ENCODE data around the gene PRKCE. TPM values are rescaled to one million over a fixed set of nuclear protein-coding genes. Genes with fewer than 3 reads are reported as not detected.
A peak's percentile ranks its signal among the peaks of the same experiment; 100 is the strongest.

PRKCE gene
- total RNA-seq, 2 donors from 2014 or later, result 7.3 to 20.8 TPM

GRCh38 chr2:45710468-45710867 lies 59.0 kb downstream of the PRKCE start:
- whole genome bisulfite sequencing, 2 donors, result 90 to 98% methylated on average over 3 of the region's 3 CpGs

GRCh38 chr2:45711224-45711623 lies 59.7 kb downstream of the PRKCE start:
- no peaks in the 10 kb centered on the region for H3K27me3 ChIP-seq
- ATAC-seq (no peak), DNase-seq (no peak)
- H3K36me3 ChIP-seq (replicated peaks in 1 of 2; ENCODE audit: insufficient read depth in 1 of 2, low read depth in 2 of 2), result no peaks in the 10 kb centered on the region
- H3K4me3 ChIP-seq, result no peak overlapping the region
- H3K27ac ChIP-seq, result no peak overlapping the region
- intact Hi-C loops (cut with DNase I), result no loop called here
- WGBS, 2 donors, result 90 to 100% methylated on average over 2 of the region's 2 CpGs
- H3K9me3 ChIP-seq, result no peaks in the 10 kb centered on the region
- TF ChIP-seq POLR2A (IDR thresholded peaks at IDR 0.05), result no peak
- TF ChIP-seq, protein P1, sequence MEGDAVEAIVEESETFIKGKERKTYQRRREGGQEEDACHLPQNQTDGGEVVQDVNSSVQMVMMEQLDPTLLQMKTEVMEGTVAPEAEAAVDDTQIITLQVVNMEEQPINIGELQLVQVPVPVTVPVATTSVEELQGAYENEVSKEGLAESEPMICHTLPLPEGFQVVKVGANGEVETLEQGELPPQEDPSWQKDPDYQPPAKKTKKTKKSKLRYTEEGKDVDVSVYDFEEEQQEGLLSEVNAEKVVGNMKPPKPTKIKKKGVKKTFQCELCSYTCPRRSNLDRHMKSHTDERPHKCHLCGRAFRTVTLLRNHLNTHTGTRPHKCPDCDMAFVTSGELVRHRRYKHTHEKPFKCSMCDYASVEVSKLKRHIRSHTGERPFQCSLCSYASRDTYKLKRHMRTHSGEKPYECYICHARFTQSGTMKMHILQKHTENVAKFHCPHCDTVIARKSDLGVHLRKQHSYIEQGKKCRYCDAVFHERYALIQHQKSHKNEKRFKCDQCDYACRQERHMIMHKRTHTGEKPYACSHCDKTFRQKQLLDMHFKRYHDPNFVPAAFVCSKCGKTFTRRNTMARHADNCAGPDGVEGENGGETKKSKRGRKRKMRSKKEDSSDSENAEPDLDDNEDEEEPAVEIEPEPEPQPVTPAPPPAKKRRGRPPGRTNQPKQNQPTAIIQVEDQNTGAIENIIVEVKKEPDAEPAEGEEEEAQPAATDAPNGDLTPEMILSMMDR (IDR thresholded peaks at IDR 0.05), result no peak
- peaks cover 7% of the 10 kb centered on the region for H3K4me1 ChIP-seq

More at GRCh38 chr2:45710468-45710867, 59.0 kb downstream of the PRKCE start:
- peaks cover 9% of the 10 kb centered on the region for H3K4me1 ChIP-seq
- ATAC-seq (no peak), DNase-seq (no peak)
- intact Hi-C loops (cut with DNase I), result no loop called here
- no peaks in the 10 kb centered on the region for H3K27me3 ChIP-seq
- H3K4me3 ChIP-seq, result no peak overlapping the region
- TF ChIP-seq, protein P1 (IDR thresholded peaks at IDR 0.05), result no peak
- no peak for TF ChIP-seq POLR2A (IDR thresholded peaks at IDR 0.05)
- H3K9me3 ChIP-seq, result no peaks in the 10 kb centered on the region
- H3K27ac ChIP-seq, result no peak overlapping the region
- H3K36me3 ChIP-seq (replicated peaks in 1 of 2; ENCODE audit: insufficient read depth in 1 of 2, low read depth in 2 of 2), result no peaks in the 10 kb centered on the region

DNA sequence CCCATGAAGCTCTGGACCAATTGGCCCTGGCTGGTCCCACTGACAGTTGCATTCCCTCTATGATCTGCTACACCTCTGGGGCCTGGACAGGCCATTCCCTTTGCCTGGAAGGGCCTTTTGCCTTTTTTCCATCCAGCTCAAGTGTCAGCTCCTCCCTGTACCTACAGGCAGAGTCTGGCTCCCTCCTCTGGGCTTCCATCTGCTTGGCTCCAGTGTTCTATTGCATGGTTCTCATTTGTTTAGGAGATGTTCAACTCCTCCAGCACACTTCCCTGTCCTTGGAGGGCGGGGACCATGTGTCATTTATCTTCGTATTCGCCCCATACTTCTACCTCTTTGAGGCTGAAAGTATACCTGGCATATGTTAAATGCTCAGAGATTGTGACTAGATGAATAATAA lies 61.1 kb downstream of the PRKCE start:
- WGBS, 2 donors, result 89 to 91% methylated on average over 3 of the region's 3 CpGs
- intact Hi-C loops (cut with DNase I), result no loop called here
- DNase-seq (peak in 1 of 4 donors; percentile 29), ATAC-seq (no peak)
- no peak for TF ChIP-seq POLR2A (IDR thresholded peaks at IDR 0.05)
- TF ChIP-seq, protein P1 (IDR thresholded peaks at IDR 0.05), result peak in 1 of 7 experiments; percentile 34
- H3K9me3 ChIP-seq, result no peaks in the 10 kb centered on the region
- H3K4me1 ChIP-seq, result peaks cover 7% of the 10 kb centered on the region
- no peak overlapping the region for H3K4me3 ChIP-seq
- no peak overlapping the region for H3K27ac ChIP-seq
- no peaks in the 10 kb centered on the region for H3K36me3 ChIP-seq (replicated peaks in 1 of 2; ENCODE audit: insufficient read depth in 1 of 2, low read depth in 2 of 2)
- H3K27me3 ChIP-seq, result no peaks in the 10 kb centered on the region

DNA sequence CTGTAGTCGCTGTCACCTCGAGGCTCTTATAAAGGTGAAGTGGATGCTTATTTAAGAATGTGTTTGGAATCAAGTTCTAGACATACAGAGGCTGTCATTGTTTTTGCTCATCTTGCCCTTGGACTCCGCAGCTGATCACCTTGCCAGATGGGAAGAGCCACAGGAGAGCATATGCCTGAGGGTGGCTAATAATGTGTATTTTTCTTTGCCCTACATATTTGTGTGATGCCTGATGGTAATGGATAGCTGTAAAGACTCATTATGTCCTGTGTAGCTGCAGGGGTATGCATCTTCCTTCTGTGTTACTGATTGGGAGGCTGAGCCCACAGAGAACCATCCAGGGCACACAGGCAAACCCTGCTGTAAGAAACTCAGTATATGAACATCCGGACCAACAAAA lies 61.7 kb downstream of the PRKCE start:
- DNase-seq, result no peak
- Histone ChIP-seq H3K27me3 (no peaks in the 10 kb centered on the region), H3K4me3 (no peak overlapping the region), H3K9me3 (no peaks in the 10 kb centered on the region), H3K4me1 (peaks cover 7% of the 10 kb centered on the region), H3K36me3 (replicated peaks in 1 of 2; ENCODE audit: insufficient read depth in 1 of 2, low read depth in 2 of 2) (no peaks in the 10 kb centered on the region), H3K27ac (no peak overlapping the region)
- 89 to 92% methylated on average over 4 of the region's 4 CpGs for WGBS, 2 donors
- no peak for ATAC-seq
- TF ChIP-seq, protein P1 (IDR thresholded peaks at IDR 0.05), result no peak
- TF ChIP-seq POLR2A (IDR thresholded peaks at IDR 0.05), result no peak
- intact Hi-C loops (cut with DNase I), result no loop called here

DNA sequence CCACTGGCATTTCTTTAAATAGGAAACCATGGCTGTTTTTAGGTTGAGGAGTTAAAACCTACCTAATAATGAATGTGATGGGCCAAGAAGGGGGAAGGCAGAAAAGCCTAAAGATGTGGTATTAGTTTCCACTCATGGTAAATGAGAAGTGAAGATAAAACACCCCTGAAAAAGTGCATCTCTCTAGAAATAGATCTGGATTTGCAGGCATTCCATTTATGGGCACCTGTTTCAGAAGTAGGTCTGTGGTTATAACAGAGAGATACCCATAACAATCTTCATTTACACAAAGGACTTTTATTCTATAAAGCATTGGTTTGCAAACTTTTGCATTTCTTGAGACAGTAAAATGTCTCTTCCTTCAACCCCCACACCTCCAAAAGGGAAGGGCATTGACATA lies 62.1 kb downstream of the PRKCE start:
- DNase-seq, result no peak
- H3K4me1 ChIP-seq, result peaks cover 7% of the 10 kb centered on the region
- H3K36me3 ChIP-seq (replicated peaks in 1 of 2; ENCODE audit: insufficient read depth in 1 of 2, low read depth in 2 of 2), result no peaks in the 10 kb centered on the region
- H3K9me3 ChIP-seq, result no peaks in the 10 kb centered on the region
- no peak overlapping the region for H3K27ac ChIP-seq
- ATAC-seq, result no peak
- intact Hi-C loops (cut with DNase I), result no loop called here
- no peak overlapping the region for H3K4me3 ChIP-seq
- no peak for TF ChIP-seq POLR2A (IDR thresholded peaks at IDR 0.05)
- TF ChIP-seq, protein P1 (IDR thresholded peaks at IDR 0.05), result no peak
- no peaks in the 10 kb centered on the region for H3K27me3 ChIP-seq

All from body of pancreas (tissue), 4 donors.